ENCODE data around the gene ADAMTS12. TPM values are rescaled to one million over a fixed set of nuclear protein-coding genes. Genes with fewer than 3 reads are reported as not detected.

ADAMTS12 gene
- total and polyA plus RNA-seq, 10 of the 15 experiments (the other 5 are each of a cell fraction or from before 2014, with no cell fraction given) = 0.11 to 35.8 (median 20.7) TPM

- TF ChIP-seq ASH2L (IDR thresholded peaks at IDR 0.05; ENCODE audit: borderline replicate concordance, low read depth) = no peak
- TF ChIP-seq BCL11A (IDR thresholded peaks at IDR 0.05; ENCODE audit: low read depth, low read length) = no peak
- no peak for TF ChIP-seq CBX3 (IDR thresholded peaks at IDR 0.05; ENCODE audit: borderline replicate concordance, low read depth)
- TF ChIP-seq TCF7 (IDR thresholded peaks at IDR 0.05; ENCODE audit: borderline replicate concordance) = no peak
- no peak for TF ChIP-seq NR2C1 (IDR thresholded peaks at IDR 0.05)
- TF ChIP-seq SRF (IDR thresholded peaks at IDR 0.05; ENCODE audit: low read depth in 2 of 2, low read length in 2 of 2) = no peak
These were observed 389.9 kb downstream of the ADAMTS12 start (continued) for GRCh38 chr5:33501899-33502298.

GRCh38 chr5:33501260-33501659 lies 390.5 kb downstream of the ADAMTS12 start:
- ATAC-seq (no peak), FAIRE-seq (no peak), DNase-seq (ENCODE audit: low read depth, low spot score) (no peak)
- no peaks in the 10 kb centered on the region for H4K20me1 ChIP-seq (ENCODE audit: control insufficient read depth, insufficient read depth)
- 62% methylated on average over 4 of the region's 4 CpGs for WGBS (ENCODE audit: insufficient coverage, insufficient replicate concordance, low lambda C conversion rate, missing lambda C conversion rate)
- no peak overlapping the region for H3K4me3 ChIP-seq
- no peaks in the 10 kb centered on the region for H3K9me3 ChIP-seq (replicated peaks; ENCODE audit: control insufficient read depth, insufficient read depth, low read length)
- SMC1A ChIA-PET (ENCODE audit: uncharacterized antibody, unreplicated experiment) = no interaction called here
- POLR2A ChIA-PET = interaction anchor here (0.9 kb wide), 1 partner anchor 134 kb away, joined by 4 read pairs; no protein-coding TSS in a partner anchor
- no peak overlapping the region for H2AFZ ChIP-seq (ENCODE audit: control insufficient read depth, low read depth, low read length)
- CTCF ChIA-PET = interaction anchor here (0.7 kb wide), 1 partner anchor 539 kb away, joined by 4 read pairs; no protein-coding TSS in a partner anchor
- no peaks in the 10 kb centered on the region for H3K27me3 ChIP-seq (replicated peaks in 1 of 2; ENCODE audit: control insufficient read depth in 2 of 2, insufficient read depth in 2 of 2, low read length in 1 of 2)
- H3K4me1 ChIP-seq (ENCODE audit: control insufficient read depth, insufficient read depth, low read length) = no peaks in the 10 kb centered on the region
- no peak overlapping the region for H3K4me2 ChIP-seq (ENCODE audit: control insufficient read depth, insufficient read depth)
- RAD21 ChIA-PET (ENCODE audit: unreplicated experiment) = no interaction called here
- H3K9ac ChIP-seq (ENCODE audit: control insufficient read depth, insufficient read depth, low read length) = no peak overlapping the region
- in situ Hi-C loops (cut with MboI) (no loop called here), intact Hi-C loops (cut with micrococcal nuclease; ENCODE audit: unreplicated experiment) (no loop called here)
- no TSS peak for BruUV-seq (replicated peaks)
- no peak for TF ChIP-seq PRDM15 (CRISPR knock-in tag; IDR thresholded peaks at IDR 0.05)
- TF ChIP-seq RAD21 (IDR thresholded peaks at IDR 0.05; ENCODE audit: insufficient read depth, low read depth, low read length) = no peak
- no peak for TF ChIP-seq PAX8 (IDR thresholded peaks at IDR 0.05)
- TF ChIP-seq PBX3 (IDR thresholded peaks at IDR 0.05; ENCODE audit: insufficient replicate concordance, low read depth, low read length) = no peak
- TF ChIP-seq CHD4 (IDR thresholded peaks at IDR 0.05) = no peak
- no peak for TF ChIP-seq ZNF592 (IDR thresholded peaks at IDR 0.05)
- TF ChIP-seq RCOR1 (conservative IDR thresholded peaks at IDR 0.05; ENCODE audit: low read depth, low read length) = no peak
- TF ChIP-seq MYB (IDR thresholded peaks at IDR 0.05; ENCODE audit: borderline replicate concordance, low read depth, low read length) = no peak
- H3K36me3 ChIP-seq (ENCODE audit: control insufficient read depth in 2 of 2, insufficient read depth in 2 of 2, low read length in 1 of 2) = no peaks in the 10 kb centered on the region
- no peaks in the 10 kb centered on the region for H3K79me2 ChIP-seq (ENCODE audit: control insufficient read depth, insufficient read depth, low read length)
- H3K27ac ChIP-seq (ENCODE audit: control insufficient read depth, insufficient read depth) = no peak overlapping the region
